Mesothelial cell of epicardium (in vitro differentiated cells): Measurements from ENCODE around the gene SLC25A22. TPM values are rescaled to one million over a fixed set of nuclear protein-coding genes. Genes with fewer than 3 reads are reported as not detected.

Experiments used
- DNase-seq, 2 experiments: peaks; one replicate each; pipeline ENCODE4 v3.0.0; 2021; ENCODE audit warnings: low spot score in 2 of 2; ENCODE audit not compliant: unreplicated experiment in 2 of 2
- H3K27ac Mint-ChIP-seq: 2 replicates; pipeline ENCODE4 v1.8.0; 2021; ENCODE audit warnings: mixed read lengths
- H3K27me3 Mint-ChIP-seq: 2 replicates; pipeline ENCODE4 v1.8.0; 2021; ENCODE audit warnings: low read depth, mixed read lengths
- H3K36me3 Mint-ChIP-seq: 2 replicates; pipeline ENCODE4 v1.8.0; 2021; ENCODE audit warnings: mixed read lengths
- H3K4me1 Mint-ChIP-seq: 2 replicates; pipeline ENCODE4 v1.8.0; 2021; ENCODE audit warnings: mixed read lengths
- H3K4me3 Mint-ChIP-seq: 2 replicates; pipeline ENCODE4 v1.8.0; 2021; ENCODE audit warnings: mild to moderate bottlenecking, moderate library complexity, mixed read lengths
- H3K9me3 Mint-ChIP-seq: 2 replicates; pipeline ENCODE4 v1.8.0; 2021; ENCODE audit warnings: mixed read lengths
- total RNA-seq: library from RNA; stranded (reverse); gene quantifications from 3 replicates; pipeline ENCODE4 v1.2.1, GENCODE V29; 2021
- TF ChIP-seq, protein P1 (sequence below): fragments of 200-600 bp; sonication (generic); IDR thresholded peaks from one replicate; pipeline ENCODE4 v1.5.0; 2021; ENCODE audit warnings: antibody characterized with exemption; ENCODE audit not compliant: unreplicated experiment

SLC25A22 gene
- 34.3 to 37.2 TPM (median 35.7 TPM) in 3 replicates for total RNA-seq

DNA sequence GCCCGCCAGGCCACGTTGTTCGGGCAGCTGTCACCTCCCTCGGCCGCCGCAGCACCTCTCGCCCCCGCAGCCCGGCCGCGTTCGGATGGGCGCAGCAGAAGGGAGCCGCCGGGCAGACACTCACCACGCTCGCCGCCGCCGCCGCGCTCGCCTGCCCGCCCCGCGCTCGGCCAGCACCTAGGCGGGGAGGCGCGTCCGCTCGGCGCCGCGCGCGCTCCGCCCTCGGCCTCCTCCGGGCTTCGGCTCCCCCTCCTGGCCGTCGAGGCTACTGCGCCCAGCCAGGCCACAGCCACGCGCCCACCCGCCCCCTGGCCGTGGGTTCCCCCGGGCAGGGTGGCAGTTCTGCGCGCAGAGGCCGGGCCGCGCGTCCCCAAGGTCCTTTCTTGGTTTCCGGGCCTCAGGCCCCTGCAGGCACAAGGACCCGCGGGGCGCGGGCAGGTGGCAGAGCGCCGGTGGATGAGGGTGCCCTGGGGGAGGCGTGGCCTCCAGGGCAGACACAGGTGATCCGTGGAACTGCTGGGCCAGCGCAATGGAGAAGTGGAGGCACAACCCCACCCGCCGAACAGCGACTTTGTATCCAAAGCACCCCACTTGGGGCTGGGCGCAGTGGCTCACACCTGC lies at the start of gene SLC25A22:
SLC25A22 (minus strand) TSS at position 189 of the 621 bp plus-strand sequence. CDS start 3,275 bp downstream, outside the sequence.
- no peaks in the 10 kb centered on the region for H3K36me3 Mint-ChIP-seq
- peak within 1 kb of the TSS; percentile 94 for H3K27ac Mint-ChIP-seq
- peaks cover 11% of the 10 kb centered on the region for H3K4me1 Mint-ChIP-seq
- TF ChIP-seq, protein P1, sequence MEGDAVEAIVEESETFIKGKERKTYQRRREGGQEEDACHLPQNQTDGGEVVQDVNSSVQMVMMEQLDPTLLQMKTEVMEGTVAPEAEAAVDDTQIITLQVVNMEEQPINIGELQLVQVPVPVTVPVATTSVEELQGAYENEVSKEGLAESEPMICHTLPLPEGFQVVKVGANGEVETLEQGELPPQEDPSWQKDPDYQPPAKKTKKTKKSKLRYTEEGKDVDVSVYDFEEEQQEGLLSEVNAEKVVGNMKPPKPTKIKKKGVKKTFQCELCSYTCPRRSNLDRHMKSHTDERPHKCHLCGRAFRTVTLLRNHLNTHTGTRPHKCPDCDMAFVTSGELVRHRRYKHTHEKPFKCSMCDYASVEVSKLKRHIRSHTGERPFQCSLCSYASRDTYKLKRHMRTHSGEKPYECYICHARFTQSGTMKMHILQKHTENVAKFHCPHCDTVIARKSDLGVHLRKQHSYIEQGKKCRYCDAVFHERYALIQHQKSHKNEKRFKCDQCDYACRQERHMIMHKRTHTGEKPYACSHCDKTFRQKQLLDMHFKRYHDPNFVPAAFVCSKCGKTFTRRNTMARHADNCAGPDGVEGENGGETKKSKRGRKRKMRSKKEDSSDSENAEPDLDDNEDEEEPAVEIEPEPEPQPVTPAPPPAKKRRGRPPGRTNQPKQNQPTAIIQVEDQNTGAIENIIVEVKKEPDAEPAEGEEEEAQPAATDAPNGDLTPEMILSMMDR = peak; percentile 86
- H3K9me3 Mint-ChIP-seq = no peaks in the 10 kb centered on the region
- no peaks in the 10 kb centered on the region for H3K27me3 Mint-ChIP-seq
- H3K4me3 Mint-ChIP-seq = peak within 1 kb of the TSS; percentile 83
- peak; percentile 80 to 94 for DNase-seq

GRCh38 chr11:847876-848275 lies 49.8 kb upstream of the SLC25A22 start:
- TF ChIP-seq, protein P1 = no peak
- Mint-ChIP-seq H3K9me3 (no peaks in the 10 kb centered on the region), H3K36me3 (no peaks in the 10 kb centered on the region), H3K27me3 (no peaks in the 10 kb centered on the region), H3K27ac (no peak overlapping the region), H3K4me1 (peaks cover 45% of the 10 kb centered on the region), H3K4me3 (no peak overlapping the region)
- DNase-seq = no peak

DNA sequence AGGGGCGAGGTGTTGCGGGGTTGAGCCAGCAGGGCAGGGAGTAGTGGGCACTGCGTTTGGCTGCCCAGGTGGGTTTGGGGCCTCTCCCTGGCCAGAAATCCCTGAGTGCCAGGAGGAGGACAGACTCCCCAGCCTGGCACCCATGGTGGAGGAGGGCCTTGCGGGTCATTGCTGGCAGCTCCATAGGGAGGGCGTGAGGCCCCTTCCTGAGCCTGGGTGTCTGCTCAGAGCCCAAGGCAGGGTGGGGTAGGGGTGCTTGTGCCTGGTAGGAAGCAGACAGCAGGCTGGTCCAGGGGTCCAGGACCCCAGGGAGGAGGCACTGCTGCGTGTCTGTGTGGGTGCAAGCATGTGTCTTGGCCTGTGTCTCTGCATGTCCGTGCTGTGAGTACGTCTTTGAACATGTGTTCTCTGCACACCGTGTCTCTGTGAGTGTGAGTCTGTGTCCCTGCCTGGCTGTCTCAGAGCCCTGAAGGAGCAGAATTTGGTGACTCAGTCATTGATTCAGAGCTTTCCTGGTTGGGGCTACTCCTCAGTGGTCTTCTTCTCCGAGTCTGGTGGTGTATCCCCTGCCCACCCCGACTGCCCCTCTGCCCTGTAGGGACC lies 48.5 kb upstream of the SLC25A22 start:
- no peak for DNase-seq
- peaks cover 40% of the 10 kb centered on the region for H3K4me1 Mint-ChIP-seq
- H3K27me3 Mint-ChIP-seq = no peaks in the 10 kb centered on the region
- H3K27ac Mint-ChIP-seq = peak overlapping the region; percentile 30
- TF ChIP-seq, protein P1 = no peak
- H3K4me3 Mint-ChIP-seq = no peak overlapping the region
- H3K9me3 Mint-ChIP-seq = no peaks in the 10 kb centered on the region
- no peaks in the 10 kb centered on the region for H3K36me3 Mint-ChIP-seq

GRCh38 chr11:845872-846495 lies 47.9 kb upstream of the SLC25A22 start:
- no peak for DNase-seq
- TF ChIP-seq, protein P1 = no peak
- peak overlapping the region; percentile 30 for H3K27ac Mint-ChIP-seq
- H3K36me3 Mint-ChIP-seq = no peaks in the 10 kb centered on the region
- peaks cover 40% of the 10 kb centered on the region for H3K4me1 Mint-ChIP-seq
- H3K9me3 Mint-ChIP-seq = no peaks in the 10 kb centered on the region
- peak overlapping the region; percentile 17 for H3K4me3 Mint-ChIP-seq
- no peaks in the 10 kb centered on the region for H3K27me3 Mint-ChIP-seq

DNA sequence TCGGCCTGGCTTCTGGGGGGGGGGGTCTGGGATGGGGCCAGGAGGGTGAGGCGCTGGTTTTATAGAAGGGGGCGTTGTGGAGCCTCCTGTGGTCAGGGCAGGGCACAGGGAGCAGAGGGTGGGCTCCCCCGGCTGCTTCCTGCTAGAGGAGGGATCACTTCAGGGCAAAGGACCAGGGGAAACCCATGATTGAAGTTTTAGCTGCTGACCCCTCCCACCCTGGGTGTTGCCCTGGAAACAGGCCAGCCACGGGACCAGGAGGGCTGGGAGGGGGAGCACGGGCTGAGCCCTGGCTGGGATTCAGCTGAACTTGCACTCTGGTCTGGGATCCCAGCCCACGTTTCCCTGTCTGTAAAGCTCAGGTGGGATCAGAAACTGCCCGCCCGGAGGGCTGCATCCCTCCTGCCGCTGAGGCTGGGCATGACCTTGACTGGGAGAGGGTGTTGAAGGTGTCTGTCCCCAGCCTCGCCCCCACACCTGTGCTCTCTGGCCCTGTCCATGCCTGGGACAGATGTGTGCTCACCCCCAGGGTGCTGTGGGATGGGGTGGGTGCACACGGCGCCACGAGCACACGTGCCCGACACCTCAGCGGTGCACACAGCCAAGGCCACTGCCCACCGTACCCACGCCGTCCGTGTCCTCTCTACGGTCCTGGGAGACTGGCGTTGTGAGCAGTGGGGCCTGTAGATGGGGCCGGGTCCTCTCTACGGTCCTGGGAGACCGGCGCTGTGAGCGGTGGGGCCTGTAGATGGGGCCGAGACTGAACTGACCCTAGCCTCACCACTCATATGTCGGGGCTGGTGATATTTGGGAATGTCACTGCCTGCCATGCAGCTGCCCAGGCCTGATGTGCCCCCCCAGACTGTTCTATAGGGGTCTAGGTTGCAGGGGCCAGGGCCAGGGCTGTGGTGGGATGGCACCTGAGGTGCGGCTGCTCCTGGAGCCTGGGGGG lies 46.9 kb upstream of the SLC25A22 start:
- H3K27me3 Mint-ChIP-seq = no peaks in the 10 kb centered on the region
- peak overlapping the region; percentile 62 for H3K4me3 Mint-ChIP-seq
- peak; percentile 59 to 76 for DNase-seq
- peaks cover 45% of the 10 kb centered on the region for H3K4me1 Mint-ChIP-seq
- H3K36me3 Mint-ChIP-seq = no peaks in the 10 kb centered on the region
- H3K9me3 Mint-ChIP-seq = no peaks in the 10 kb centered on the region
- peak overlapping the region; percentile 88 for H3K27ac Mint-ChIP-seq
- TF ChIP-seq, protein P1 = no peak
